ENCODE measurements around the gene FAM120A.

The FAM120A gene

GRCh38 chr9:93586290-93587057, 135.0 kb downstream of the FAM120A start:
- Histone ChIP-seq H3K4me2 (ENCODE audit: low read length) (no peak overlapping the region), H3K27me3 (ENCODE audit: control insufficient read depth, insufficient read depth, low read length) (no peaks in the 10 kb centered on the region), H3K36me3 (ENCODE audit: insufficient read depth, low read length) (no peaks in the 10 kb centered on the region), H3K9ac (ENCODE audit: low read depth, low read length) (no peak overlapping the region), H3K4me3 (ENCODE audit: low read length) (no peak overlapping the region), H3K9me3 (replicated peaks; ENCODE audit: low read length) (no peaks in the 10 kb centered on the region), H3K4me1 (ENCODE audit: control insufficient read depth, insufficient read depth, low read length) (peaks cover 23% of the 10 kb centered on the region)

- no peak overlapping the region for H3K4me2 ChIP-seq (ENCODE audit: low read length)
- no peak overlapping the region for H3K4me3 ChIP-seq (ENCODE audit: low read length)
- H3K9me3 ChIP-seq (replicated peaks; ENCODE audit: low read length), result no peaks in the 10 kb centered on the region
- no peaks in the 10 kb centered on the region for H3K27me3 ChIP-seq (ENCODE audit: control insufficient read depth, insufficient read depth, low read length)
- peaks cover 19% of the 10 kb centered on the region for H3K4me1 ChIP-seq (ENCODE audit: control insufficient read depth, insufficient read depth, low read length)
- no peak overlapping the region for H3K9ac ChIP-seq (ENCODE audit: low read depth, low read length)
- H3K36me3 ChIP-seq (ENCODE audit: insufficient read depth, low read length), result no peaks in the 10 kb centered on the region
These were observed 135.8 kb downstream of the FAM120A start for GRCh38 chr9:93587284-93587650.

- no peak overlapping the region for H3K4me3 ChIP-seq (ENCODE audit: low read length)
- no peak overlapping the region for H3K4me2 ChIP-seq (ENCODE audit: low read length)
- H3K27me3 ChIP-seq (ENCODE audit: control insufficient read depth, insufficient read depth, low read length), result no peaks in the 10 kb centered on the region
- no peaks in the 10 kb centered on the region for H3K36me3 ChIP-seq (ENCODE audit: insufficient read depth, low read length)
- no peaks in the 10 kb centered on the region for H3K9me3 ChIP-seq (replicated peaks; ENCODE audit: low read length)
- H3K9ac ChIP-seq (ENCODE audit: low read depth, low read length), result no peak overlapping the region
- peaks cover 16% of the 10 kb centered on the region for H3K4me1 ChIP-seq (ENCODE audit: control insufficient read depth, insufficient read depth, low read length)
These were observed 136.3 kb downstream of the FAM120A start for GRCh38 chr9:93587651-93588347.

GRCh38 chr9:93588641-93589609, 137.4 kb downstream of the FAM120A start:
- Histone ChIP-seq H3K4me1 (ENCODE audit: control insufficient read depth, insufficient read depth, low read length) (peaks cover 19% of the 10 kb centered on the region), H3K4me2 (ENCODE audit: low read length) (no peak overlapping the region), H3K4me3 (ENCODE audit: low read length) (no peak overlapping the region), H3K36me3 (ENCODE audit: insufficient read depth, low read length) (no peaks in the 10 kb centered on the region), H3K27me3 (ENCODE audit: control insufficient read depth, insufficient read depth, low read length) (no peaks in the 10 kb centered on the region), H3K9me3 (replicated peaks; ENCODE audit: low read length) (no peaks in the 10 kb centered on the region), H3K9ac (ENCODE audit: low read depth, low read length) (no peak overlapping the region)

GRCh38 chr9:93589688-93590087, 138.2 kb downstream of the FAM120A start:
- no peaks in the 10 kb centered on the region for H3K36me3 ChIP-seq (ENCODE audit: insufficient read depth, low read length)
- no peaks in the 10 kb centered on the region for H3K9me3 ChIP-seq (replicated peaks; ENCODE audit: low read length)
- H3K27me3 ChIP-seq (ENCODE audit: control insufficient read depth, insufficient read depth, low read length), result no peaks in the 10 kb centered on the region
- no peak overlapping the region for H3K4me3 ChIP-seq (ENCODE audit: low read length)
- no peak overlapping the region for H3K9ac ChIP-seq (ENCODE audit: low read depth, low read length)
- peak overlapping the region; percentile 10 for H3K4me2 ChIP-seq (ENCODE audit: low read length)
- H3K4me1 ChIP-seq (ENCODE audit: control insufficient read depth, insufficient read depth, low read length), result peaks cover 26% of the 10 kb centered on the region

- Histone ChIP-seq H3K9ac (ENCODE audit: low read depth, low read length) (no peak overlapping the region), H3K9me3 (replicated peaks; ENCODE audit: low read length) (no peaks in the 10 kb centered on the region), H3K4me1 (ENCODE audit: control insufficient read depth, insufficient read depth, low read length) (peaks cover 26% of the 10 kb centered on the region), H3K36me3 (ENCODE audit: insufficient read depth, low read length) (no peaks in the 10 kb centered on the region), H3K4me3 (ENCODE audit: low read length) (no peak overlapping the region), H3K27me3 (ENCODE audit: control insufficient read depth, insufficient read depth, low read length) (no peaks in the 10 kb centered on the region), H3K4me2 (ENCODE audit: low read length) (no peak overlapping the region)
These were observed 139.2 kb downstream of the FAM120A start for GRCh38 chr9:93590609-93591234.

GRCh38 chr9:93591301-93592007, 140.0 kb downstream of the FAM120A start:
- Histone ChIP-seq H3K9me3 (replicated peaks; ENCODE audit: low read length) (no peaks in the 10 kb centered on the region), H3K4me1 (ENCODE audit: control insufficient read depth, insufficient read depth, low read length) (peaks cover 26% of the 10 kb centered on the region), H3K4me3 (ENCODE audit: low read length) (no peak overlapping the region), H3K27me3 (ENCODE audit: control insufficient read depth, insufficient read depth, low read length) (no peaks in the 10 kb centered on the region), H3K36me3 (ENCODE audit: insufficient read depth, low read length) (no peaks in the 10 kb centered on the region), H3K9ac (ENCODE audit: low read depth, low read length) (no peak overlapping the region), H3K4me2 (ENCODE audit: low read length) (no peak overlapping the region)

GRCh38 chr9:93592008-93592642, 140.6 kb downstream of the FAM120A start:
- H3K4me2 ChIP-seq (ENCODE audit: low read length), result no peak overlapping the region
- peaks cover 26% of the 10 kb centered on the region for H3K4me1 ChIP-seq (ENCODE audit: control insufficient read depth, insufficient read depth, low read length)
- no peak overlapping the region for H3K4me3 ChIP-seq (ENCODE audit: low read length)
- H3K36me3 ChIP-seq (ENCODE audit: insufficient read depth, low read length), result no peaks in the 10 kb centered on the region
- no peaks in the 10 kb centered on the region for H3K9me3 ChIP-seq (replicated peaks; ENCODE audit: low read length)
- H3K9ac ChIP-seq (ENCODE audit: low read depth, low read length), result no peak overlapping the region
- no peaks in the 10 kb centered on the region for H3K27me3 ChIP-seq (ENCODE audit: control insufficient read depth, insufficient read depth, low read length)

GRCh38 chr9:93592643-93593021, 141.1 kb downstream of the FAM120A start:
- H3K36me3 ChIP-seq (ENCODE audit: insufficient read depth, low read length), result no peaks in the 10 kb centered on the region
- H3K4me1 ChIP-seq (ENCODE audit: control insufficient read depth, insufficient read depth, low read length), result peaks cover 26% of the 10 kb centered on the region
- H3K4me2 ChIP-seq (ENCODE audit: low read length), result no peak overlapping the region
- H3K27me3 ChIP-seq (ENCODE audit: control insufficient read depth, insufficient read depth, low read length), result no peaks in the 10 kb centered on the region
- H3K9ac ChIP-seq (ENCODE audit: low read depth, low read length), result no peak overlapping the region
- no peaks in the 10 kb centered on the region for H3K9me3 ChIP-seq (replicated peaks; ENCODE audit: low read length)
- H3K4me3 ChIP-seq (ENCODE audit: low read length), result no peak overlapping the region

GRCh38 chr9:93593144-93593658, 141.7 kb downstream of the FAM120A start:
- Histone ChIP-seq H3K27me3 (ENCODE audit: control insufficient read depth, insufficient read depth, low read length) (no peaks in the 10 kb centered on the region), H3K9me3 (replicated peaks; ENCODE audit: low read length) (no peaks in the 10 kb centered on the region), H3K4me1 (ENCODE audit: control insufficient read depth, insufficient read depth, low read length) (peaks cover 26% of the 10 kb centered on the region), H3K4me2 (ENCODE audit: low read length) (no peak overlapping the region), H3K9ac (ENCODE audit: low read depth, low read length) (no peak overlapping the region), H3K4me3 (ENCODE audit: low read length) (no peak overlapping the region), H3K36me3 (ENCODE audit: insufficient read depth, low read length) (no peaks in the 10 kb centered on the region)

Data from skeletal muscle satellite cell (primary cell).